Activated CD4-positive, alpha-beta T cell treated with anti-CD3 and anti-CD28 coated beads for 36 hours (primary cell): ENCODE measurements around the gene PLXDC1. TPM values are rescaled to one million over a fixed set of nuclear protein-coding genes. Genes with fewer than 3 reads are reported as not detected.
A peak's percentile ranks its signal among the peaks of the same experiment; 100 is the strongest.
"Not testable (repeated sequence)": the region's sequence is repeated elsewhere in the genome, so short reads cannot be mapped to it uniquely, and the experiment has no call there.

Experiments
- ATAC-seq: fragments of 200-7000 bp; cut with Tn5 transposase; one replicate; pipeline ENCODE4 v1.10.0; 2021; ENCODE audit warnings: mild to moderate bottlenecking, moderate library complexity
- CTCF ChIA-PET: fragments of 350-600 bp; sonication (Branson Sonifier 250); formaldehyde crosslinking; loops from one replicate; lab custom pipeline; 2021; ENCODE audit warnings: antibody characterized with exemption; lab: Charles Lee
- POLR2A ChIA-PET: fragments of 350-600 bp; sonication (Branson Sonifier 250); formaldehyde crosslinking; loops from one replicate; lab custom pipeline; 2021; ENCODE audit warnings: antibody characterized with exemption, inconsistent platforms; lab: Charles Lee
- DNase-seq: peaks from one replicate; pipeline ENCODE4 v3.0.0-alpha.2; 2020
- H3K27ac Mint-ChIP-seq: one replicate; pipeline ENCODE4 v1.8.0; 2021; ENCODE audit warnings: mixed read lengths
- H3K27me3 Mint-ChIP-seq: one replicate; pipeline ENCODE4 v1.8.0; 2021; ENCODE audit warnings: mixed read lengths
- H3K36me3 Mint-ChIP-seq: one replicate; pipeline ENCODE4 v1.8.0; 2021; ENCODE audit warnings: low read depth, mixed read lengths
- H3K4me1 Mint-ChIP-seq: one replicate; pipeline ENCODE4 v1.8.0; 2021; ENCODE audit warnings: mixed read lengths
- H3K4me3 Mint-ChIP-seq: one replicate; pipeline ENCODE4 v1.8.0; 2021; ENCODE audit warnings: mild to moderate bottlenecking, moderate library complexity, mixed read lengths
- H3K9me3 Mint-ChIP-seq: one replicate; pipeline ENCODE4 v1.8.0; 2021; ENCODE audit warnings: low read depth, mixed read lengths
- intact Hi-C, 2 experiments: fragments of 100-400 bp; cut with DNase I in 1 of 2; cut with micrococcal nuclease in 1 of 2; formaldehyde crosslinking; loops; one replicate each; pipeline versions ENCODE4 v1.14.2 to v1.15.1; 2022 to 2024; cut with DNase I, micrococcal nuclease
- total RNA-seq, 2 experiments: library from RNA; stranded (reverse); gene quantifications; one replicate each; pipeline ENCODE4 v1.2.3, GENCODE V29; 2021

Gene PLXDC1
- total RNA-seq, 2 experiments from 2014 or later = 1.2 to 2.4 TPM

- H3K4me1 Mint-ChIP-seq = peaks cover 19% of the 10 kb centered on the region
- H3K4me3 Mint-ChIP-seq = no peak overlapping the region
- CTCF ChIA-PET = interaction anchor here (0.6 to 1.6 kb wide), 3 partner anchors 68 to 478 kb away, joined by 3 to 4 read pairs (median 4); no protein-coding TSS in a partner anchor
- no peak overlapping the region for H3K27ac Mint-ChIP-seq
- H3K27me3 Mint-ChIP-seq = peaks cover 18% of the 10 kb centered on the region
- ATAC-seq (no peak), DNase-seq (no peak)
- no peaks in the 10 kb centered on the region for H3K36me3 Mint-ChIP-seq
- intact Hi-C loops = no loop called here
- POLR2A ChIA-PET = interaction anchor here (0.6 kb wide), 1 partner anchor 30 kb away, joined by 3 read pairs; the partner anchor contains the start of gene RPL19
- no peaks in the 10 kb centered on the region for H3K9me3 Mint-ChIP-seq
Measured at GRCh38 chr17:39170109-39170508, 18.7 kb upstream of the PLXDC1 start.

- intact Hi-C loops = loop anchor here in 1 of 2 experiments (5.0 kb wide), 1 partner anchor 68 kb away; no protein-coding TSS in a partner anchor
- Mint-ChIP-seq H3K36me3 (no peaks in the 10 kb centered on the region), H3K4me3 (no peak overlapping the region), H3K9me3 (no peaks in the 10 kb centered on the region), H3K27ac (no peak overlapping the region), H3K27me3 (peaks cover 23% of the 10 kb centered on the region), H3K4me1 (peaks cover 23% of the 10 kb centered on the region)
- DNase-seq = no peak
- ChIA-PET CTCF (interaction anchor here (1.6 kb wide), 1 partner anchor 68 kb away, joined by 4 read pairs; no protein-coding TSS in a partner anchor), POLR2A (interaction anchor here (0.6 kb wide), 2 partner anchors 30 to 881 kb away, joined by 3 to 4 read pairs; partner anchors contain the start of gene RPL19)
- ATAC-seq = no peak
Measured at GRCh38 chr17:39169518-39169917, 18.1 kb upstream of the PLXDC1 start.

- ATAC-seq (no peak), DNase-seq (no peak)
- no peak overlapping the region for H3K4me3 Mint-ChIP-seq
- peaks cover 26% of the 10 kb centered on the region for H3K4me1 Mint-ChIP-seq
- H3K27me3 Mint-ChIP-seq = peaks cover 24% of the 10 kb centered on the region
- H3K27ac Mint-ChIP-seq = no peak overlapping the region
- POLR2A ChIA-PET = interaction anchor here (0.6 kb wide), 2 partner anchors 23 to 882 kb away, joined by 3 to 4 read pairs; no protein-coding TSS in a partner anchor
- H3K36me3 Mint-ChIP-seq = no peaks in the 10 kb centered on the region
- intact Hi-C loops = loop anchor here in 1 of 2 experiments (5.0 kb wide), 1 partner anchor 68 kb away; no protein-coding TSS in a partner anchor
- CTCF ChIA-PET = interaction anchor here (0.9 to 1.6 kb wide), 2 partner anchors 31 to 69 kb away, joined by 3 to 4 read pairs; partner anchors contain the start of gene RPL19
- H3K9me3 Mint-ChIP-seq = no peaks in the 10 kb centered on the region
Measured at GRCh38 chr17:39169101-39169500, 17.7 kb upstream of the PLXDC1 start.

- H3K9me3 Mint-ChIP-seq, H3K27ac Mint-ChIP-seq, H3K4me3 Mint-ChIP-seq, DNase-seq, ATAC-seq, H3K36me3 Mint-ChIP-seq: not testable (repeated sequence)
- peaks cover 24% of the 10 kb centered on the region for H3K27me3 Mint-ChIP-seq
- ChIA-PET POLR2A (interaction anchor here (0.6 kb wide), 1 partner anchor 23 kb away, joined by 3 read pairs; no protein-coding TSS in a partner anchor), CTCF (interaction anchor here (0.6 to 2.1 kb wide), 4 partner anchors 15 to 126 kb away, joined by 3 to 11 read pairs (median 4); partner anchors contain the start of gene RPL19)
- intact Hi-C loops = loop anchor here in 1 of 2 experiments (5.0 kb wide), 1 partner anchor 69 kb away; no protein-coding TSS in a partner anchor
- peaks cover 28% of the 10 kb centered on the region for H3K4me1 Mint-ChIP-seq
Measured at GRCh38 chr17:39168503-39168902, 17.1 kb upstream of the PLXDC1 start.

GRCh38 chr17:39167476-39167875, 16.0 kb upstream of the PLXDC1 start:
- DNase-seq (no peak), ATAC-seq (no peak)
- peaks cover 24% of the 10 kb centered on the region for H3K4me1 Mint-ChIP-seq
- POLR2A ChIA-PET = interaction anchor here (2.6 kb wide), 1 partner anchor 14 kb away, joined by 9 read pairs; no protein-coding TSS in a partner anchor
- H3K36me3 Mint-ChIP-seq = no peaks in the 10 kb centered on the region
- no peaks in the 10 kb centered on the region for H3K9me3 Mint-ChIP-seq
- no peak overlapping the region for H3K4me3 Mint-ChIP-seq
- CTCF ChIA-PET = interaction anchor here (1.1 to 3.8 kb wide), 9 partner anchors 14 to 290 kb away, joined by 3 to 49 read pairs (median 3); no protein-coding TSS in a partner anchor
- intact Hi-C loops = loop anchor here in 1 of 2 experiments (5.0 kb wide), 1 partner anchor 70 kb away; no protein-coding TSS in a partner anchor
- H3K27me3 Mint-ChIP-seq = peaks cover 24% of the 10 kb centered on the region
- no peak overlapping the region for H3K27ac Mint-ChIP-seq

- Mint-ChIP-seq H3K4me1 (peaks cover 24% of the 10 kb centered on the region), H3K36me3 (no peaks in the 10 kb centered on the region), H3K4me3 (no peak overlapping the region), H3K27ac (no peak overlapping the region), H3K27me3 (peaks cover 24% of the 10 kb centered on the region), H3K9me3 (no peaks in the 10 kb centered on the region)
- DNase-seq (no peak), ATAC-seq (no peak)
- intact Hi-C loops = loop anchor here in 1 of 2 experiments (5.0 kb wide), 1 partner anchor 71 kb away; no protein-coding TSS in a partner anchor
- ChIA-PET CTCF (interaction anchor here (0.5 to 3.8 kb wide), 12 partner anchors 8 to 313 kb away, joined by 3 to 76 read pairs (median 4); partner anchors contain the start of gene RPL23), POLR2A (interaction anchor here (0.6 to 2.6 kb wide), 2 partner anchors 13 to 328 kb away, joined by 6 to 9 read pairs; no protein-coding TSS in a partner anchor)
Measured at GRCh38 chr17:39166437-39167335, 15.2 kb upstream of the PLXDC1 start.

GRCh38 chr17:39165841-39166349, 14.5 kb upstream of the PLXDC1 start, which contains the start of gene ARL5C:
Gene ARL5C, minus strand, starts transcription at chr17:39166161. Its CDS starts 401 bp downstream, at chr17:39165760.
- intact Hi-C loops = loop anchor here (1.0 to 5.0 kb wide), 4 partner anchors 9 to 79 kb away; no protein-coding TSS in a partner anchor
- peaks cover 24% of the 10 kb centered on the region for H3K4me1 Mint-ChIP-seq
- peak within 1 kb of the TSS; percentile 85 for H3K4me3 Mint-ChIP-seq
- no peaks in the 10 kb centered on the region for H3K36me3 Mint-ChIP-seq
- ATAC-seq (no peak), DNase-seq (no peak)
- H3K9me3 Mint-ChIP-seq = no peaks in the 10 kb centered on the region
- peaks cover 24% of the 10 kb centered on the region for H3K27me3 Mint-ChIP-seq
- CTCF ChIA-PET = interaction anchor here (0.5 to 3.8 kb wide), 12 partner anchors 9 to 298 kb away, joined by 3 to 76 read pairs (median 4); no protein-coding TSS in a partner anchor
- H3K27ac Mint-ChIP-seq = peak within 1 kb of the TSS; percentile 76
- POLR2A ChIA-PET = interaction anchor here (2.6 kb wide), 1 partner anchor 13 kb away, joined by 9 read pairs; no protein-coding TSS in a partner anchor

GRCh38 chr17:39165178-39165840, 13.9 kb upstream of the PLXDC1 start:
- CTCF ChIA-PET = interaction anchor here (0.6 to 3.8 kb wide), 45 partner anchors 10 to 1355 kb away, joined by 3 to 79 read pairs (median 4); partner anchors contain the start of genes PLXDC1, RPL19 and RPL23
- Mint-ChIP-seq H3K36me3 (no peaks in the 10 kb centered on the region), H3K27ac (peak overlapping the region; percentile 76), H3K4me1 (peaks cover 24% of the 10 kb centered on the region), H3K9me3 (no peaks in the 10 kb centered on the region), H3K4me3 (peak overlapping the region; percentile 85), H3K27me3 (peaks cover 24% of the 10 kb centered on the region)
- POLR2A ChIA-PET = interaction anchor here (0.5 to 2.6 kb wide), 11 partner anchors 11 to 841 kb away, joined by 3 to 9 read pairs (median 3); no protein-coding TSS in a partner anchor
- ATAC-seq = no peak
- no peak for DNase-seq
- intact Hi-C loops = loop anchor here (1.0 to 5.0 kb wide), 4 partner anchors 10 to 79 kb away; no protein-coding TSS in a partner anchor

GRCh38 chr17:39164675-39165143, 13.3 kb upstream of the PLXDC1 start:
- no peaks in the 10 kb centered on the region for H3K36me3 Mint-ChIP-seq
- H3K9me3 Mint-ChIP-seq = no peaks in the 10 kb centered on the region
- peak overlapping the region; percentile 76 for H3K27ac Mint-ChIP-seq
- DNase-seq (peak; percentile 86), ATAC-seq (peak; percentile 96)
- peaks cover 24% of the 10 kb centered on the region for H3K4me1 Mint-ChIP-seq
- intact Hi-C loops = loop anchor here (1.0 to 5.0 kb wide), 5 partner anchors 10 to 80 kb away; no protein-coding TSS in a partner anchor
- POLR2A ChIA-PET = interaction anchor here (0.5 to 1.3 kb wide), 10 partner anchors 10 to 841 kb away, joined by 3 to 6 read pairs (median 3); no protein-coding TSS in a partner anchor
- CTCF ChIA-PET = interaction anchor here (0.6 to 3.8 kb wide), 47 partner anchors 10 to 1355 kb away, joined by 3 to 79 read pairs (median 4); partner anchors contain the start of genes PLXDC1, RPL19 and RPL23
- H3K27me3 Mint-ChIP-seq = peaks cover 24% of the 10 kb centered on the region
- H3K4me3 Mint-ChIP-seq = peak overlapping the region; percentile 85
